HS-5 (cell line): ENCODE data around the gene CXXC5.

Experiments used
- DNase-seq: peaks from one replicate; pipeline ENCODE4 v3.0.0-alpha.2; 2012; ENCODE audit warnings: low read depth

Gene CXXC5

DNA sequence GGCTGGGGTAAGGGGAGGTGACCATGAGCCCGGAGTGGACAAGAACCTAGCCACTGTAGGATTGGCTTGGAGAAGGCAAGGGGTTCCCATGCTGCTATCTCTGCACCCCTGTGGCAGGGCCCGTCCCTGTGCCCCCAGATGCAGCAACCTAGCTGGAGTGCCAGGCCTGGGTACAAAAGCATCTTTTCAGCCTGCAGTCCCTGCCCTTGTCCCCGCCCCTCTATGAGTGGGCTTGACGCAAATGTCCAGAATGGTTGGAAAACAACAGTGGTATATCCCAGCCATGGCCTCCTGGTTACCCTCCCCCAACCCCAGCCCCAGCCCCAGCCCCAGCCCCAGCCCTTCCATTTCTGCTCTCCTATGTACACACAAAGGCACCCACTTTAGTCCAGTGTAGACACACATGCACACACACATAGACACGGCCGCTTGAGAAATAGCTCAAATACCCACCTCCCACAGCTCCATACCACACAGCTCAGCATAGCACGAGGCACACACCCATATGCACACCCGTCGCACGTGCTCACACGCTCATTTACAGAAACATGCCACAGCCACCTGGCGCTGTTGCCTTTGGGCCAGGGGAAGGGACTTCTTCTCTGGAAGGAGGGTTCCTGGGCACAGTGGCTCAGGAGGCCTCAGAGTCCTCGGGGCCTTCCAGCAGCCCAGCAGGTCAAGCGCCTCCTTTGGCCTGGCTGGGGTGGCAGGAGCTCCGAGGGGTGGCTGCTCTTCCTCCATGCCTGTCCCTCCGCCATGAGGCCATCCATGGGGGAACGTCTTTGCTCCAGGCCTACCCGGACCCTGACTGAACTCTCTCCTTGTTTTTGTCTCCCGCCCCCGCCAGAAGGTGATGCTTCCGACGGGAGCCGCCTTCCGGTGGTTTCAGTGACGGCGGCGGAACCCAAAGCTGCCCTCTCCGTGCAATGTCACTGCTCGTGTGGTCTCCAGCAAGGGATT is 34.1 kb downstream of the CXXC5 start:
- no peak for DNase-seq

DNA sequence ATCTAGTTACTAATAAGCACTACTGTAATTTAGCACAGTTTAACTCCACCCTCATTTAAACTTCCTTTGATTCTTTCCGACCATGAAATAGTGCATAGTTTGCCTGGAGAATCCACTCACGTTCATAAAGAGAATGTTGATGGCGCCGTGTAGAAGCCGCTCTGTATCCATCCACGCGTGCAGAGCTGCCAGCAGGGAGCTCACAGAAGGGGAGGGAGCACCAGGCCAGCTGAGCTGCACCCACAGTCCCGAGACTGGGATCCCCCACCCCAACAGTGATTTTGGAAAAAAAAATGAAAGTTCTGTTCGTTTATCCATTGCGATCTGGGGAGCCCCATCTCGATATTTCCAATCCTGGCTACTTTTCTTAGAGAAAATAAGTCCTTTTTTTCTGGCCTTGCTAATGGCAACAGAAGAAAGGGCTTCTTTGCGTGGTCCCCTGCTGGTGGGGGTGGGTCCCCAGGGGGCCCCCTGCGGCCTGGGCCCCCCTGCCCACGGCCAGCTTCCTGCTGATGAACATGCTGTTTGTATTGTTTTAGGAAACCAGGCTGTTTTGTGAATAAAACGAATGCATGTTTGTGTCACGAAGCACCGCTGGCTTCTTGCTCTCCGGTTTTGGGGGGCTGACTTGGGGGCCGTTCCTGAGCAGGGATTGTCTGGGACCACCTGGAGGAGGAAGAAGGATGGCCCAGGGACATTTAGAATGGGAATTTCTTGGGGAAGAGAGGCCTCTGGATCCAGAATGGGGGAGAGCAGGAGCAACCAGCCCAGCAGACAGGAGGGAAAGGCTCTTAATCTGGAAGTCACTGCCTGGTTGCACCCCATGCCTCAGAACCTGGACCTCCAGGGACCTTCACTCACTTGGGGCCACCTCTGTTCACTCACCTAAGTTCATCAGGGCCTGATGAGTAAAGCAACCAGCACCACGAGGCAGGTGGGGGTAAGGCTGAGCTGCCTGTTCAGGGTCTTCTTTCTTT is 35.4 kb downstream of the CXXC5 start:
- DNase-seq = no peak

GRCh38 chr5:139684350-139684880 is 36.3 kb downstream of the CXXC5 start:
- no peak for DNase-seq

DNA sequence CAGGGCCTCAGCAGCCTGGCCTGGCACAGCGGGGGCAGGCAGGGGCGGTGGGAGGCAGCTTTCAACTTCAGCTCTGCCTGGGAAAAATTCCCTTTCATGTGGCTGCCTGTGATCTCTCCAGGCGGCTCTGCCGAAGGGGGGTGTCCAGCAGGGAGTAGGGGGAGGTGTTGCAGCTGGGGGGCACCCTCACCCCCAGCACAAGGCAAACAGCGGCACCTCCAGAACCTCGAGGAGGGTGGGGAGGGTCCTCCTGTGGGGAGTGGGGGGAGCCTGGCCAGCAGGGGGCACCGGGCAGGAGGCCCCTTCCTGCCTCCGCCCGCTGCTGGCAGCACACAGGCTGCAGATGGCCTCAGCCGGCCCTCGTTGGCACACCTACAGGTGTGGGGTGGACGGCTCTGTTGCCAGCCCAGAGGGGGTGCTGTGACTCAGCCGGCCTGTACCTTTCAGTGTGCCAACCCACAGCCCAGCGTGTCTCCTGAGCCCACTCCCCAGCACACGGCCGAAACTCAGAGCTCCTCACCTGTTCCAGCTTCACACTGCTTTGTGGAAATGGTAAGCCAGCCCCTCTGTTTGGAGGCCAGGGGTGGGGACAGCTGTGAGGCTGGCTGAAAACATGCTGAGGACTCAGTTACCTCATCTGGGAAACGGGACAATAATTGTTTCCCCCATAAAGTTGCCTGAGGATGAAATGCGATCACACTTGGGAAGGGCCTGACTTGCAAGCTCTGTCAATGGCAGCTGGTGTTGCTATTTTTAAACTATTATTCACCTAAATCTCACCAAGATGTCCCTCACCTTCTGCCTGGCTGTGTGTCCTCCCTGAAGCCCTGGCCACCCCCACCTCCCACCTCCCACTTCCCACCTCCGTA is 37.0 kb downstream of the CXXC5 start:
- no peak for DNase-seq

DNA sequence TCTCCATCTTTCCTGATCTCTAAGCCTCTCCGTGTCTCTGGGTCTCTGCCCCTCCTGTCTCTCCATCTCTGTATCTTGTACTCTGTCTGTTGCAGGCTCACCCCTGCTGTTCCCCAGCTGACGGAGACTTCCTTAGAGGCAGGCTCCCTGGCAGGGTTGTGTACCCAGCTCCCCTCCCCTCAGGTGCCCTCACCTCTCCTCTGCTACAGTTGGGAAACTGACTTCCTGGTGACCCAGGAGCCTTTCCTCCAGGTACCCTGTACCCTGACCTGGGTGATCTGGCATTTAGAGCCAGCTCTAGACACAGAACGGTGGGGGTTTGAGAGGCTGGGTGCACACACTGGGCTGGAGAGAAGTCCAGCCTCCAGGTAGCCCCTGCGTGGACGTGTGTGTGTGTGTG is 37.7 kb downstream of the CXXC5 start:
- DNase-seq = no peak

DNA sequence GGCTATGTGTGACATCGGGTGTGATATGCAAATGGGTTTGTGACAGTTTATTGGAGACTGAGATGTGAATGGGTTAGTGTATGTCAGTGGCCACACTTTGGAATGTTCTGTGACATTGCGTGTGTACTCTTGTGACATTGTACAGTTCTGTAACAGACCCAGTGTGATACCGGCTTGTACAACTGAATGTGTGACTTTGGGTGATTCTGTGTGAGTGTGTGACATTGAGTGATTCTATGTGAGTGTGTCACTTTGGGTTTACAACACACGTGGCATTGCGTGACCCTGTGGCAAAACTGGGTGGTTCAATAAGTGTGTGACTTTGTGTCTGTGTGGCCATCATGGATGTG is 38.2 kb downstream of the CXXC5 start:
- DNase-seq = no peak

- no peak for DNase-seq
Observed at GRCh38 chr5:139686706-139687441, 38.7 kb downstream of the CXXC5 start.

DNA sequence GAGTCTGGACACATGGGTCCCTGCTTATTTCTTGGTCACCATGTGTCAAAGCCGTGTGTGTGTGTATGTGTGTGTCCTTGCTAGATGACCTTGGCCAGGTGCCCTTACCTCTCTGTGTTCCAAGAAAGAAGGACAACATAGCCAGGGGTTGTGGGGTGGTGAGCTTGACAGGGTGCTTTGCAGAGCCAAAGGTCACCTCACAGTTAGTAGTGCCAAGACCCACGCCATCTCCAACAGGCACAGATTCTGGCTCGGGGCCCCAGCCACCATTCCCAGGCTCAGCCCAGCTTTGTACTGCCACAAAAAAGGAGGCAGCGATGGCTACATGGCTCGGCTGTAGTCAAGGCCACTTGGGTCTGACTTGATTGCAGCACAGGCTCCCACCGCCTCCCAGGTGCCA is 39.5 kb downstream of the CXXC5 start:
- no peak for DNase-seq

DNA sequence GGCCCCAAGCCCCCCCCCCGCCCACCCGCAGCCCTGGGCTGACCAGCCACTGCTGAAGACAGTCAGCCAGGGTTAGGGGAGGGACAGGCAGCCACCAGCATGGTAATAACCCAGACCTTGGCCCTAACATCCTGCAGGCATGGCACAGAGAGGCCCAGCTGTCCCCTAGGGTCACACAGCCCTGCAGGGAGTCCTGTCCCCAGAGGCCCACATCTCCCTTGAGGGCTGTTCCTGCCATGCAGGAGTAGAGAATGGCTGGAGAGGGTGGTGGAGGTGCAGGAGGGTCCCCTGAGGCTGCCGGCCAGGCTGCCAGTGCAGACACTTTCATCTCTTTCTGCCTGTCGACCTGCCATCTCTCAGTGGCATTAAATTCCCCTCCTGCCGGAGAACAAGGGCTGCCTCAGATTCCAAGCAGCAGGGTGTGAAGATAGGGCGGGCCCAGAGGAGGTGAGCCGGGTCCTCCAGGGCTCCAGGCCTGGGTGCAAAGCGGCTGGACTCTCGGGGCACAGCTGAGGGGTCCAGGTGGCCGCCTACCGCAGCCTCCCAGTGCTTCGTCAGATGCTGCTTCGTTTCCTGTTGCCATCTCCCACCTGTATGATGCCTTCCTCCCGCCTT is 40.0 kb downstream of the CXXC5 start:
- DNase-seq = no peak

DNA sequence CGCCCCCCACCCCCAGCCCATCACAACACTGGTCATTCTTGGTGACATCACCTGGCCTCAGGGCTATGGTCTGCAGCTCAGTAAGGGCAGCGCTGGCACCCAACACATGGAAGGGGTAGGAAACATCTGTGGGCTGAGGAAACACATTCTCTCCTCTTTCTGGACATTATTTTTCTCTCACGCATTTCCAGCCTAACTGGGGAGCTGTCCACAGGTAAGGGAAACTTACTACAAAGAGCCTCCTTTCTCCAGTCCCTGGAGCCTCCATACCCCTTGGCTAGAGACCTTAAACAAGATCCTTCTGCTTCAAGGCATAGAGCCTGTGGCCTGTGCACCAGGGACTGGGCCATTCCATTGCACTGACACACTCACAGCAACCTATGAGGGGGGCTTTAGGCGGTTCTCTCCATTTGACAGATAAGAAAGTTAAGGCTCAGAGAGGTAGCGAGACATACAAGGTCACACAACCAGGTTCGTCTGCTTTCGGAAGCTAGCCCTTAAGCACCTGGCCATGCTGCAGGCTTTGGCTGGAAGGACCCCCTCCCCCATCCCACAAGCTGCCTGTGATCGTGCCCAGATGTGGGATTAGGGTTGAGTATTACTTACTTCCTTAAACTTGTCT is 40.7 kb downstream of the CXXC5 start:
- no peak for DNase-seq

DNA sequence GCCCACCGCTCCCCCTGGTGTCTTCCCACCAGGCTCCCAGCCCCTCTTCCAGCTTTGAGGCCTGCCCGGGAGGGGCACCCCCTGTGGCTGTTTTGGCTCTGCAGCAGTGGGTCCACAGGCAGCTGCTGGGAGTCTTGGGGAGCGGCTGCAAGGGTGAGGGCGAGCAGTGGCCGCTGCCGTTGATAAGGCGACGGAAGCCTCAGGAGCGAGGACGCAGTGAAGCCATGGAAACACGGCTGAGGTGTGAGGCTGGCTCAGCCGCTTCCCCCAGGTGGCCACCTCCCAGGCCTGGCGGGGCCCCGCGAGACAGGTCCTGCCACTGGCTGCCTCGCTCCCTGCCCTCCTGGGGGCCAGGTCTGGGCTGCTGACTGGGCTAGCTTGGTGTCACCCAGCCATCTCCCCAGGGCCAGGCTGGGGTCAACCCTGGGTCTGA is 41.5 kb downstream of the CXXC5 start:
- DNase-seq = no peak

DNA sequence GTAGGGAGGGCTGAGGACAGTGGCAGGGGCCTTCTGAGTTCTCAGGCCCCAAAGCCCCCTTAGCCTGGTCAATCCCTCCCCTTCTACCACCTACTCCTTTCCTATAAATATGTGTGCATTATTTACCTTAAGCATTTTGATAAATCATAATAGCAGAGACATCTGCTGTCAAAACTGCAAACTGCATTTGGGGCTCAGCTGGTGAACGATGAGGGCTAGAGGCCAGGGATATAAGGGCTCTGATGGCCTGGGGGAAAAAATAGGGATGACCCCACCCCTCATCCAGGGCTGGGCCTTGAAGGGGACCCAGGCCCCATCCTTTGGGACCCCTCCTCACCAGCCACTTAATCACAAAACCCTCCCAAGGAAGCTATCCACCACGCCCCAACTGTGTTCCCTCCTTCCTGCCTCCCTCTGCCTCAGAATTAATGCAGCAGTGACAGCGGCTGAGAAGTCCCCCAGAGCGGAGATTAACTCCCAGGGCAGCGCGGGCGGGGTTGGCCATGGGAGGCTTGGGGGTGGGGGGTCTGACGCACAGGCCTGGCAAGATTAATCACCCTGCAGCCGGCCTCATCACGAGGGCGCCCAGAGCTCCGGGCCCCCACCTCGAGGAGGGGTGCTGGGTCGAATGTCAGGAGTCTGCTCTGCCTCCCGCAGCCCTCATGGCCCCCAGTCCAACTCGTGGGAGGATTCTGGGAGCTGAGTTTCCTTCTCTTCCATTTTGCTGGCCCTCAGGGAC is 42.1 kb downstream of the CXXC5 start:
- DNase-seq = no peak

DNA sequence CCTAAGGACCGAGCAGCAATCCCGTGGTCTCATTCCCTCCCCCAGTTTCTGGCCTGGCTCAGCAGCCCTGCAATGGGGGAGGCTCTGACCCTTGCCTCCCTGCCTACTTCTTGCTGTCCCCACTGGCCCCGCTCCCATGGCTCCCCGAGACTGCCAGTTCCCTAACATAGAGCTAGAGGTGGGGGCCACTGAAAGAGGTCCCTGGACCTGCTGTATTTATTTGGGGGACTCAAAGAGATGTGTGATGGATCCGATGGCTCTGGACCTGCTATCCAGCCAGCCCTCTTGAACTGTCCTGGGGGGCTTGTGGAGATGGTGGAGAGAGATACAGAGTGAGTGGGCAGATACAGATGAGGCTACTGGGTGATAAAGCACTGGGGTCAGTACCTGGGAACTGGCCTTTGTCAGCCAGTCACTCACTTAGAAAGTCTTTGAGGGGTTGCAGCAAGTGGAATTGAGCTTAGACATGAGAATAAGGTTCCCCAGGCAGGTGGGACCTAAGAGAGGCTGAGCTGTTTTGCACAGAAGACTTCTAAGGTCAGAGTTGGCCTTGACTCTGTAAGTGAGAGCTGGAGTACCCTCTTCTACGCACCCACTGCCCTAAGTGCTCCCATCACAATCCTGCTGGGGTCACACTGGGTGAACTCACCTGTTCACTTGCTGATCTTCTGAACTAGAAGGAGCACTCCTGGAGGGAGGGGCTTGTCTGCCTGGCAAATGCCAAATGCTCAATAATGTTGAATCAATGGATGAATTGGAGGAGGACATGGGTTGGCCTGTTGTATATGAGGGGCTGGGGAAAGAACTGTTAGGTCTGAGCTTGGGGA is 42.9 kb downstream of the CXXC5 start:
- DNase-seq = no peak

DNA sequence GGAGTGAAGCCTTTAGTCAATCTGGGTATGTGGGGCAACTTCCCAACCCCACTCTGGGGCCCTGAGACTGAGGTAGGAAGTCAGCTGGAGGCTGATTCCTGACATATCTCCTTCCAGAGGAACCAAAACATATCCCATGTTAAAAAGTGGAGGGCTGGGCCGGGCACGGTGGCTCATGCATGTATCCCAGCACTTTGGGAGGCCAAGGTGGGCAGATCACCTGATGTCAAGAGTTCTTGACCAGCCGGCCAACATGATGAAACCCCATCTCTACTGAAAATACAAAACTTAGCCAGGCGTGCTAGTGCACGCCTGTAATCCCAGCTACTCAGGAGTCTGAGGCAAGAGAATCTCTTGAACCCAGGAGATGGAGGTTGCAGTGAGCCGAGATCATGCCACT is 44.0 kb downstream of the CXXC5 start:
- DNase-seq = no peak

DNA sequence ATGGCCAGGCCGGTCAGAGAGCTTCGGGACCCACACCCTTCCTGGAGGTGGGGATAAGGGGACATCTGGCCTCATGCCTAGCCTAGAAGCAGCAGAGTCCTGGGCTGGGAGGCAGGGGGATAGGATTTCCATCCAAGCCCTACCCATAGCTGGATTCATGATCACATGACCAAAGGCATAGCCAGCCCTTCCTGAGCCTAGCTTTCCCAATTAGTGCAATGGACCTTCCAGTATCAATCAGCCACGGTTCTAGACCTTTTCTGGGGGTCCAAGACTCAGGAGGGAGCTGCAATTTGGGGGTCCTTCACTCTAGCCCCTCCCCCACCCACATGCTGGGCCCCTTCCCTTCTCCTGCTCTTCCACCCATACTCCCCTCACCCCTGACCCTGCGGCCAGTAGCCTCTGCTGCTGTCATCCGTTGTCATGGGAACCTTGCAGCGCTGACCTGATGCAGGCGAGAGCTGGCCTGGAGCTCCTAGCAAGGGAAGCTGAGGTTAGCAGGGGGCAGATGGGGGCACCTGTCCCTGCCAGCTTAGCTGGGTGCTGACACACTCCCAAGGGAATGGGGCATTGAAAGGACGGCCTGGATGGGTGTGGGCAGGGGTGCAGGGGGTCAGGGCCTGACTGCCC is 44.6 kb downstream of the CXXC5 start:
- DNase-seq = no peak

DNA sequence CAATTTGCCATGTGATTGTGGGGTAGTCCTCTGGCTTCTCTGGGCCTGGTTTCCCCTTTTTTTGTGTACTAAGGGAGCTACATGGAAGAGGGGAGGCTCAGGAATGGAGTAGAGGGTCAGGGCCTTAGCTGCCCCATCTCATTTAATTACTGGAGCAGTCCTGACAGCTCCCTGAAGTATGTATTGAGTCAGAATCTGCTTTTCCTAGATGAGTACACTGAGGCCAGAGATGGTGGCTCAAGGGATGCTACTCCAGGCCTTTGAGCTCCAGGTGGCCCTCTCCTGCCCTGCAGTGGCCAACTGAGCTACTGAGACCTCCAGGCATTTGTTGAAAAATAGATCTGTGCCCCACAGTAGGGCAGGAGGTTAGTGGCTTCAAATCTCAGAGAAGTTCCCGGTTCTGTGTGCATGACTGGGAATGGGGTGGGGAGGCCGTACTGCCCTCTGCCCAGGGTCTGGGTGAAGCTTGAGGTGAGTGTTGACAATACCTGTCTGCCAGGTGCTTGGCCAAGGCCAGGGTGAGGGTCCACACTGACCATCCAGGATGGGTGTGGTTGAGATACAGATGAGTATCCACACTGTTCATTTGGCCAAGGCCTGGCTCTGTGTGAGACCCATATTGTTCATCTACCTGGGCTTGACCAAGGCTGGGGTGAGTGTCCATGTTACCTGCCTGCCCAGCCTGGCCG is 45.7 kb downstream of the CXXC5 start:
- no peak for DNase-seq

- no peak for DNase-seq
Observed at GRCh38 chr5:139694556-139695177, 46.5 kb downstream of the CXXC5 start.
